NCI-H1092 treated with DMSO at 0.1 percent for 48 hours (cell line): Measurements from ENCODE around the gene ITGB3BP.
"Not testable (repeated sequence)": the region's sequence is repeated elsewhere in the genome, so short reads cannot be mapped to it uniquely, and the experiment has no call there.

Source experiments
- DNase-seq: peaks from one replicate; lab custom pipeline; 2025; lab: John Stamatoyannopoulos, UW

The ITGB3BP gene, protein sequence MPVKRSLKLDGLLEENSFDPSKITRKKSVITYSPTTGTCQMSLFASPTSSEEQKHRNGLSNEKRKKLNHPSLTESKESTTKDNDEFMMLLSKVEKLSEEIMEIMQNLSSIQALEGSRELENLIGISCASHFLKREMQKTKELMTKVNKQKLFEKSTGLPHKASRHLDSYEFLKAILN

GRCh38 chr1:63522891-63523728 is at the start of gene ITGB3BP, which contains the start of gene EFCAB7:
Gene ITGB3BP (minus strand): TSS chr1:63523225. CDS start chr1:63523133, 92 bp downstream.
Gene EFCAB7 (plus strand): TSS chr1:63523525. CDS start chr1:63525573, 2,048 bp downstream.
- DNase-seq = peak; percentile 93

GRCh38 chr1:63572686-63573085 is 49.7 kb upstream of the ITGB3BP start:
- not testable (repeated sequence) for DNase-seq

DNA sequence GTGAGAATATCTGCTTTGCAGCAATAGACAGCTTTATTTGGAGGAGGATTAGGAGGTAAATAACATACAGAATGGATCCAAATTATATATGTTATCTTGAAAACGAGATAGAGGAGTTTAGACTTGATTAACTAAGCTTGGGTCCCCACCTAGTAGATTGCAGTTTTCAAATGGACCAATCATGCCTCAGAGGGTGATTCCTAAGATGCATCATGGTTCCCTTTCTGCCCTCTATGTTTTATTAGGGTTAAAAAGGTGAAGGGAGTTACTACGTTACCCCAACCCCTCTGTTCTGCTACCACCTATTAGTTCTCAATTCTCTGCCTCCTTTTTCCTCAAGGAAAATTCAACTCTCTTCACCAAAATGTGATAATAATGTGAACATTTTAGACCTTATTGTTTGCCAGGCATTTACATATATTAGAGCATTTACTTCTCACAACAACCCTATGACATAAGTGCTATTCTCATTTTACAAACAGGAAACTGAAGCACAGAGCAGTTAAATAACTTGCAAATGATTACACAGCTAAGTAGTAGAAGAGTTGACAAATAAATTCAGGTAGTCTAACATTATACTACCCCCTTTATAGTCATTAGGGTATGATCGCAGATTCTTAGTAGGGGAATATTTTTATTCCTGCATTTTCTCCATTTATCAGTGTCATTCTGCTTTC is 46.8 kb upstream of the ITGB3BP start:
- DNase-seq = no peak

DNA sequence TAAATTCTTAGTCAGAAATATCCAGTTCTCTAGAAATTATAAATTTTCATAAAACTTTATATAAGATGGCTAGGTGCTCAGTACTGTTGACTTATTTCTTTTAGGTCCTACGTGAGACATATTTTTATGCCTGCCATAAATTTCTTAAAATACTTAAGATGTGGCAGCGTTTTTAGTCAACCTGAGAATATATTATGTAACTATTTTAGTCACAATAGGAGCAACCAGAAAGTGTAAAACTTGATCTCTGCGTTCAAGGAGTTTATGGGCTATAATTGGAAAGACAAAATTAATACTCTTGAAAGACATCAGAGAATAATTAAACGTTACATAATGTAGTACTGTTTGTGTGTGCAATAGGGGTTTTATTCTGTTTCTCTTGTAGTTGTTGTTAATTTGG is 46.0 kb upstream of the ITGB3BP start:
- DNase-seq = no peak

DNA sequence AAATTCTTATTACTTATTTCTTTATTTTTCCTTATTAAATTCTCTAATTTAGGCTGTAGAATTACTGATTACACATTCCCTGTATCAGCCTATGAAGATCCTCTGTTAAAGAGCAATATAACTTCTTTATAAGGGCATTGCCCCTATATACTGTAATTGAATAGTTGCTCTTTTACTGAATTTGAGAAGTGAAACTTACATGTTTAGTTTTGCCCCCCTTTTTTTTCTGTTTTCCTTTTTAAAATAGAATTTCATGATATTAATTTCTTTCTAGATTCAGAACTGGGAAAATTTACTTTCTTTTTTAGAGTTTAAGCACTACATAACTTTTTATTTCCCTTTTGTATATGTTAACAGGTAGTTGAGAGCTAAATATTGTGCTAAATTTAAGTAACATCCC is 40.7 kb upstream of the ITGB3BP start:
- no peak for DNase-seq

- no peak for DNase-seq
Measured at GRCh38 chr1:63559357-63559756, 36.3 kb upstream of the ITGB3BP start.

- no peak for DNase-seq
Measured at GRCh38 chr1:63557365-63557987, 34.5 kb upstream of the ITGB3BP start.

DNA sequence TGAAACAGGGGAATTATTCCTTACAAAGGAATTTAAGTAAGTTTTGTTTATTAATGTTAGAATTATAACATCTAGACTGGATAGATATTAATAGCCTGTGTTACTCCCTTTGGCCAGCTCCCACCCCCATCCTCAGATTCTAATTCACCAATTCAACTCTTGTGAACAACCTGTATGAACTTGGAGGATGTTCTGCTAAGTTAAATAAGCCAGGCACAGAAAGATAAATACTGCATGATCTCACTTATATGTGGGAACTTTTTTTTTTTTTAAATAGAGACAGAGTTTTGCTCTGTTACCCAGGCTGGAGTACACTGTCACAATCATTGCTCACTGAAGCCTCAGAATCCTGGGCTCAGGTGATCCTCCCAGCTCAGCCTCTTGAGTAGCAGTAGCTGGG is 32.5 kb upstream of the ITGB3BP start:
- no peak for DNase-seq

DNA sequence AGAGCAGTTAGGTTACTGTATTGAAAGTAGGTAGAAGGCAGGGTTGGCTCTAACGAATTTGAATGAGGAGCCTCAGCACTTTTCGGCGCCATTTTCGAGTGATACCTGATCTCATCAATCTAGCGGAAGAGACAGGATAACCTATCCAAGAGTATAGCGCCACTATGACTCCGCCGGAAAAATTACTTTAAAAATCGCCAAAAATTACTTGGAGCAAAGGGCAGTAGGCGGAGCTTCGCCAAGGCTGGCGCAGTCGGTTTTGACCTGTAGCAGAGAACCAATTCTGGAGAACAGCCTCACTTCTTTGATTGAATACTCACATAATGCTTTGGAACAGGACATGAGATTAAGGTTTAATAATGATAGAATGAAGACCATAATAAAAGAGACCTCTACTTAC is 25.9 kb upstream of the ITGB3BP start:
- no peak for DNase-seq

- DNase-seq = no peak
Measured at GRCh38 chr1:63548303-63548702, 25.3 kb upstream of the ITGB3BP start.

DNA sequence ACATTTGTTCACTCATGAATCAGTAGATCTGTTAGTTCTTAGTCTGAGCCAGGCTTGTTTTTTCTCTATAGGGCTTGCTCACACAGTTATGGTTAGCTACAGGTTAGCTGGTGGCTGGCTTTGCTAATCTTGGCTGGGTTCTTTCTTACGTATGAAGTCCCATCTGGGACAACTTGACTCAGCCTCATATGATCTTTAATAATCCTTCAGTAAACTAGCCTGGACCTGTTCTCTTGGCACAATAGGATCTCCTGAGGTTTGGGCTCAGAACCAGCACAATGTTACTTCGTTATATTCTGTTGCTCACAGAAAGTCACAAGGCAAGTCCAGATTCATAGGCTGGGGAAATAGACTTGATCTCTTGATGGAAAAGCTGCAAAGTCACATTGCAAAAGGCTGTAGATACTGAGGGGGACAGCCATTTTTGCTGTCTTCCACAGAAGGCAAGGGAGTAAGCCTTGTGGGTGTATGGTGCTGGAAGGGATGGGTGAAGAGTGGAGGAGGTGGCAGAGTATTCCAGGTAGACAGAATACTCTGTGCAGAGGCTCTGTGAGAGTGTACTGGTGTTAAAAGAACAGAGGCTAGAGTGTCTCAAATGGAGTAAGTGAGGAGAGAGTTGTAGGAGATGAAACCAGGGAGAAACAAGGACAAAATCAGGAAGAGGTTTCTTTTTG is 24.7 kb upstream of the ITGB3BP start:
- no peak for DNase-seq

- DNase-seq = no peak
Measured at GRCh38 chr1:63545780-63546179, 22.8 kb upstream of the ITGB3BP start.

GRCh38 chr1:63537940-63538339 is 14.9 kb upstream of the ITGB3BP start:
- no peak for DNase-seq

GRCh38 chr1:63537006-63537405 is 14.0 kb upstream of the ITGB3BP start:
- DNase-seq = no peak

DNA sequence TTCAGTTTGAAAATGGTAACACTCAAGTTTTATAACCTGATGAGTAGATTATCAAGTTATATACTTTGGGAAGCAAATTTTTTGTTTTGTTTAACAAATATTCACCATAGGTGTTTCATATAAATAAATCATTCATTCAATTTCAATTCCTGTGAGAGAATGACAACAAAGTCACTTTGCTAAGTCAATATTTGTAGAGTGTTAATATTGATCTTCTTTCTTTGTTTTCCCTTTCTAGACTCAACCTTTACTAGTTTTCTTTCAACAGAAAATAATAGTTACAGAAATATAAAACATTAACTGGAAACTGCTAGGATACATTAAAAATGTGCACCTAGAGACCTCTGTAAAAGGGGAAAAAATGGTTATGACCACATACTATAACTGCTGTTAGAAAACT is 11.4 kb upstream of the ITGB3BP start:
- DNase-seq = no peak

DNA sequence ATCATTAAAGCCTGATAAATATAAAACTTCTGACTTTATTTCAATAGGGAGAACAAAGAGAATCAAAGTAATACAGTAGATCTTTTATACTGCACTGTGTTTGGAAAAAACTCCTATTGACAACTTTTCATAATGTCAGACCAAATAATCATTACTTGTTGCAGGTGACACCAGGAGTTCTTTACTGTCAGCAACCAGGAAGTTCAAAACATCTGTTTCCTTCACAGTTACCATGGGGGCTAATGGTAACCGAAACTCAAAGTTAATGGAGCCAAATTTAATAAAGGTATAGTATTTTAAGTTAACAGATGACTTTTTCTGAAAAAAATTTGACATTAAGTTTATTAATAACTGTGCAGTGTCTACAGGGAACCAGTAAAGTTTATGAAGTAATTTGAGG is 10.9 kb upstream of the ITGB3BP start:
- DNase-seq = no peak

DNA sequence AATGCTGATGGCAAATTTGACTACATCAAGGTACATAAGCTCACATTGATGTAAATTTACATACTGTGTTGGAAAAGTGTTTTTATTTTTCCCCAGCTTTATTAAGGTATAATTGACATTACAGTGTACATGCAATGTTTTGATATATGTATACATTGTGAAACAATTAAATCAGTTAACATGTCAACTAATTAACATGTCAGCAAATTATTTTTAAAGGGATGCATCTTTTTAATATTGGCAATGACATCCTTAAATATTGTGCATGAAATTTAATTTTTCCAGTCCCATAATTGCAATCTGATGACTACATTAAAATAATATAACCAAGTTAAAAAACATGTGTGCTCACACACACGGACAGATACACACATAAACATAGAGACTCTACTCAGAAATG is 9.7 kb upstream of the ITGB3BP start:
- no peak for DNase-seq

DNA sequence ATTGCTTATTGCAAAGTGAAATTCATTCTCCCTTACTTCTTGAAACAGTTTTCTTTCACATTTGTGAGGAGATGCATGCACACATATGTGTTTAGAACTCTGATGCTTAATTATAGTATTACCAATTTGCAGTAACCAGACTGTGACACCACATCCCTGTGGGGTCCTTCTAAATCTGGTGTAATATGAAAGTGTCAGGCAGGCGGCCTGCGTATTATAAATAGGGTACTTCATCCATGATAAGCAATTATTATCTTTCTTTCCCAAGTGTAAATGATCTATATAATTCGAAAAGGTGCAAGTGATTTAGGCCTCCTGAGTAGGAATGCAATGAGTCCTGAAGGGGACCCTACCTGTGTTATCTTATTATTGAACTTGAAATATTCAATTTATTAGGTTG is 1.2 kb upstream of the ITGB3BP start:
- no peak for DNase-seq

GRCh38 chr1:63523738-63524137 is 713 bp upstream of the ITGB3BP start:
- peak; percentile 35 for DNase-seq

DNA sequence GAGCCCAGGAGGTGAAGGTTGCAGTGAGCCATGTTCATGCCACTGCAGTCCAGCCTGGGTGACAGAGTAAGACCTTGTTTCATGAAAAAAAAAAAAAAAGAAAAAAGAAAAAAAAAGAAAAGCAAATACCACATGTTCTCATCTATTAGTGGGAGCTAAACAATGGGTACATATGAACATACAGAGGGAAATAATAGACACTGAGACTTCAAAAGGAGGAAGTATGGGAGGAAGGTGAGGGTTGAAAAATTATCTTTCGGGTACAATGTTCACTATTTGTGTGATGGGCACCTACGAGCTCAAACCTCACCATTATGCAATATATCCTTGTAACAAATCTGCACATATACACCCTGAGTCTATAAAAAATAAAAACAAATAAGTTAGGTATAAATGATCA is 6.4 kb downstream of the ITGB3BP start:
- DNase-seq = no peak

GRCh38 chr1:63512584-63512983 is 10.4 kb downstream of the ITGB3BP start:
- no peak for DNase-seq

DNA sequence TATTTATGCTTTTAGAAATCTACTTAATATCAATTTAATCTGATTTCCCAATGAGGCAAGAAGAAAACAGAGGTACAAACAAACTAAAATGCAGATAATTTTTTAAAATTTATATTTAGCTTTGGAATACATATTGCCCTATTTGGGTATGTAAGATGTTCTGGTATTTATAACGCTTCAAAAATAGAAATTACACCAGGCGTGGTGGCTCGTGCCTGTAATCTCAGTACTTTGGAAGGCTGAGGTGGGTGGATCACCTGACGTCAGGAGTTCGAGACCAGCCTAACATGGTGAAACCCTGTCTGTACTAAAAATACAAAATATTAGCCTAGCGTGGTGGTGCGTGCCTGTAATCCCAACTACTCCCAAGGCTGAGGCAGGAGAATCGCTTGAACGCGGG is 13.3 kb downstream of the ITGB3BP start:
- DNase-seq = no peak
